HG03097 (cell line): ENCODE measurements around the gene ENTPD6.

Experiments
- ATAC-seq: cut with Tn5 transposase; IDR thresholded peaks from one replicate; pipeline ENCODE4 v1.9.1; 2021; ENCODE audit not compliant: unreplicated experiment, low FRiP score

Gene ENTPD6

DNA sequence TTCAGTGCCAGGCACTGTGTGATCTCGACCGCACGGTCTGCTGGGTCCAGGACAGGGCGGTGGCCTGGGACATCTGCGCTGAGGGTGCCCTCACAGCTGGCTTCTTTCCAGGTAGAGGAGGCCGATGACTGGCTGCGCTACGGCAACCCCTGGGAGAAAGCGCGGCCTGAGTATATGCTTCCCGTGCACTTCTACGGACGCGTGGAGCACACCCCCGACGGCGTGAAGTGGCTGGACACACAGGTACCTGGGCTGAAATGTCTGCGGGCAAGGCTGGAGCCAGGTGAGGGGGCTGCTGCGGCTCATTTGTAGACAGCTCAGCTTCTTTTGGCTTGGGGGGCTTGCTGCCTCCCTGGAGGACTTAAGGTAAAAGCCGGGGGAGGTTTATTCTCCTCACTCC, 79.0 kb downstream of the ENTPD6 start:
- ATAC-seq, result no peak

DNA sequence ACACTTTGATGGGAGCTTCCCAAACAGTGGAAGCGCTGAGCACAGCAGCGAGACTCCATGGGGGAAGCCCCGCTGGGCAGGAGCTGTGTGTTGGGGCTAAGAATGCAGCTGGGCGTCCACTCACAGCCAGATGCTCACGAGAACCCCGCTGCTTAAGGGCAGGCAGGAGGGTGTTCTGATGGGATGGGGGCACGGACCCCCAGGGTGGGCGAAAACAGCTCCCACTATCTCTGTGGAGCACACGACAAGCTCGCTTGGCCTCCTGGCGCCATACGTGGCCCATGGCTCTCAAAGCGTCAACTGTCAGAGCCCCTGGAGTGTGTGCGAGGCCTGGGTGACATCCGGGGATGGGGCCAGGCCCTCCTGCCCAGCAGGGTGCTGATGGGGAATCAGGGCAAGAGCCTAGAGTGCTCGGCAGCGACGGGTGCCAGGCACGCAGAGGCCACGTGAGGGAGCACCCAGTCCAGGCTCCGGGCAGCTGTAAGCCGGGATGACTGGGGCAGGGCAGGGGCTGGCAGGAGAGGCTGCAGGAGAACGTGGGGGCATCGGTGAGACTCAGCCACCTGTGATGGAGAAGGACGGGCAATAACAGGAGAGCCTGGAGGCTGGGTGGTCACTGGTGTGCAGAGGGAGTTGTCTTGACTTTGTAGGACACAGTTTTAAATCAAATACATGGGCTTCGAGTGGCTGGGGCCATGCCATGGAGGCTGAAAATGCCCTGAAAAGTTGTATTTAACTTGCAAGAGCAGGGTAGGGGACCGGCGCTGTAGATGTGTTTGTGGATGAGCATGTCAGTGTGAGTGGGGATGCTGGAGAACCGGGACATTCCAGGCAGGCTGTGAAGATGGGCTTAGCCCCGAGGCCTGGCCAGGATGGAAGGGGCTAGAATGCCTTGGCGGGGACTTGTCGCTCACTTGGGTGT, 79.6 kb downstream of the ENTPD6 start:
- no peak for ATAC-seq

DNA sequence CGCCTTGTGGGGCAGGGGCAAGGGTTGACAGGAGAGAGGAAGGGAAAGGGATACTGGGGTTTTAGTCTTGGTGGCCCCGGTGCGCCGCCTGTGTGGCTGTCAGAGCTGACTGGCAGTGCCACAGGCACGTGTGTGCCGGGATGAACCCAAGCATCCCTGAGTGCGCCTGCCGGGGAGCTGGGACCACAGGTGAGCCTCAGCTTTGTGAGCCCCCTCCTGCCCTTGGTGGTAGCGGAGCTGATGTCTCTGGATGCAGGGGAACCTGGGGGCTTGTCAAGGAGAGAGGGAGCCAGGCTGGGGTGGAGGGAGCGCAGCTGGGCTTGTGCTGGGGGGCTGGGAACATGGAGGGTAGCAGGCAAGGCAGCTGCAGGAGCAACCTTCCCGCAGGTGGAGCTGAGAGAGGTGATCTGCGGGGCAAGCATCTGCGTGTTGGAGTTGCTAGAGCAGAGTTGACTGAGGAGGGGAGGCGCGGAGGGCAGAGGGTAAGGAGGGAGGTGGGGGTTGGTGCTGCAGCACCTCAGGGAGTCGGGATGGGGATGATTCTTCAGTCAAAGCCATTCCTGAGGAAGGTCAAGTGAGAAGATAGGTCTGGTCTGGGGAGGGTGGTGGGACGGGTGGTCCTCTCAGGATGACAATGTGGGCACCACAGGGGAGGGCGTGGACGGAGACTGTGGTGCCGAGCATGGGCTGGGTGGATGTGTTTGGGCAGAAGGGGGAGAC, 80.5 kb downstream of the ENTPD6 start:
- ATAC-seq, result no peak
